GM20431 (cell line): Measurements from ENCODE around the gene FGF19.

ENCODE experiments used
- in situ Hi-C: fragments of 300-500 bp; cut with MseI, MboI; formaldehyde crosslinking; loops from one replicate; pipeline ENCODE4 v1.15.0; 2020; ENCODE audit warnings: low sequenced_read_pairs; ENCODE audit not compliant: unreplicated experiment

Gene FGF19, protein sequence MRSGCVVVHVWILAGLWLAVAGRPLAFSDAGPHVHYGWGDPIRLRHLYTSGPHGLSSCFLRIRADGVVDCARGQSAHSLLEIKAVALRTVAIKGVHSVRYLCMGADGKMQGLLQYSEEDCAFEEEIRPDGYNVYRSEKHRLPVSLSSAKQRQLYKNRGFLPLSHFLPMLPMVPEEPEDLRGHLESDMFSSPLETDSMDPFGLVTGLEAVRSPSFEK

DNA sequence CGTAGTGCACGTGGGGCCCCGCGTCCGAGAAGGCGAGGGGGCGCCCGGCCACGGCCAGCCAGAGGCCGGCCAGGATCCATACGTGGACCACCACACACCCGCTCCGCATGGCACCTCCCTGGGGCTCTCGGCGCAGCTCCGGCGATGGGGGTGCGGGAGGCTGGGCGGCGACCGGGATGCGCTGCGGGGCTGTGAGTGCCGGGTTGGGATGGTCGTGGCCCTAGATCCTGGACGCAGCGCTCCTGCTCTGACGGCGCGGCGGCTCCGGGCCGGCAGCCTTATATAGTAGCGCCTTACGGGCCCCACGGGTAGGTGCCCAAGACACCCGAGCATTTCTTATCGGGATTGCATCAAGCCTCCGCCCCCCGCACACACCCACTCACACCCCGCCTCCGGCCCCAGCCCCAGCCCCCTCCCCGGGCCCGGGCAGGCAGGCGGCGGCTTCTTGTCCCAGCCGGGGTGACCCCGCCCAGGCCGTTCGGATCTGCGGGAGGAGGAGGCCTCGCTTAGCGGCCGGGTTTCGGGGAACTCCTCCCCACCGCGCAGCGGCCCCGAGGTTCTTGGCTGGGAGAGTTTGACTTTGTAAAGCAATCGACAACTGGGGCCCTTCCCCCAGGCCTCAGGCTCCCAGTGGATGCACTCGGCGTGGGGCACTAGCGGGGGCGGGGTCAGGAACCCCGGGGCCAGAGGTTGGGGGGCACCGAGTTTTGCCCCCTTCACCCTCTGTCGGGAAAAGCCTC is at the start of gene FGF19:
FGF19 (minus strand) TSS at position 255 of the 740 bp plus-strand sequence; CDS start at position 109, 146 bp downstream.
- in situ Hi-C loops = no loop called here

DNA sequence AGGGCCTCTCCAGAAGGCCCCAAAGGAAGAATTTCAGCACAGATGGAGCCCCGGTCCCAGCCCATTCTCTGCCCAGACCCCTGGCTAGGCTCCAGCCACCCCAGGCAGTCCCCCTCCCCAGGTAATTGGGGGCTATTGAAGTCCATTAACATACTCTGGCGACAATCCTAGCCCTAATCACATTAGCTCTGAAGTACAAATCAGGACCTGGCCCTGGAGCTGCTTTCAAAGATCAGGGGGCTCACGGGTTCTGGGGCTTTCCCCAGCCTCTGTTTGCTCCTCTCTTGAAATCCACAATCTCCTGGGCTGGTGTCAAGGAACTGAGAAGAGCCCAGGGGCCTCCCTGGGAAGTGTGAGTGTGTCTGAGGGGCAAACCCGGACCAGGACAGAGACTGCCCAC is 49.1 kb upstream of the FGF19 start:
- in situ Hi-C loops = no loop called here

DNA sequence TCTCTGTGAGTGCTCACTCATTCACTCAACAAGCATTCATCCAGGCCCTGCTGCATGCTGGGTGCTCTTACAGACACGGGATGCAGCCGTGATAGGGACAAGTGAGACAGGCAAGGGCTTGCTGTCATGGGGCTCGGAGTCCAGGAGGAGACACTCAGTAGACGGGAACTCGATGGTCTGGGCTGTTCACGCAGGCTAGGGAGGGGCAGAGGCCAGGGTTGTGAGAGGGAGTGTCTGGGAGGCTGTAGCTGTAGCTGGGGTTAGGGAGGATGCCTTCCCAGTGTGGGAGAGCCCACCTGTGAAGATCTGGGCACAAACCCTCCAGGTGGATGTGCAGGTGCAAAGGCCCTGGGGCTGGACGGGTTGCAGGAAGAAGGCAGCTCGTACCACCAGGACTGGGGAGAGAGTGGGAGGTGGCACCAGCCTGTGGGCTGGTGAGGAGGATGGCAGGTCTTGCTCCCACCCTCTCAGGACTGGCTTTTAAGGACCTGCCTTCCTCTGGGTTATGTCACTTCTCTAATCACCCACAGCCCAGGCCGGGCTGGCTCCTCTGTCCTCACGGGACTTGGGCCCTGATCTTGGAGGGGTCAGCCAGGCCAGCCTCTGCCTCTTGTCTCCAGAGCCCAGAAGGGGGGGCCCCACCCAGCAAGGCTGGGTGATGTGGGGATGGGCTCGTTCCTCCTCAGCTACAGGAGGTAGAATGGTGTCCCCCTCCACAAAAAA is 47.2 kb upstream of the FGF19 start:
- in situ Hi-C loops = no loop called here

GRCh38 chr11:69750108-69750850 is 46.5 kb upstream of the FGF19 start:
- in situ Hi-C loops = no loop called here

DNA sequence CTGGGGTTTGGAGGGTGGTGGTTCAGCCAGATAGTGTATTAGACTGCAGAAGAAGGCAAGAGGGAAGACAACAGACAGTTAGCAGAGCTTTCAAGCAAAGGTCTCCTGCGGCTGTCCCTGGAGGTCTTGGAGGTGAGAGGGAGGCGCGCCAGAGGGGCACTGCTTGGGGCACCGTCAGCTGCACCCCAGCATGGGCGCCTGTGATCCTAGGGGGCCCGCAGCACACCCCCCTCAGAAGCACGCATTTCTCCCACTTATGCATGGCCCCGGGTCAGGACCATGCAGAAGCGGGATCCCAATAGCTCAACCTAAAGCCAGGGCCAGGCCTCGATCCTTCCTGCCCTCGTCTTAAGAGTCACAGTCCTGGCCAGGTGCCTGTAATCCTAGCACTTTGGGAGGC is 44.8 kb upstream of the FGF19 start:
- in situ Hi-C loops = no loop called here

DNA sequence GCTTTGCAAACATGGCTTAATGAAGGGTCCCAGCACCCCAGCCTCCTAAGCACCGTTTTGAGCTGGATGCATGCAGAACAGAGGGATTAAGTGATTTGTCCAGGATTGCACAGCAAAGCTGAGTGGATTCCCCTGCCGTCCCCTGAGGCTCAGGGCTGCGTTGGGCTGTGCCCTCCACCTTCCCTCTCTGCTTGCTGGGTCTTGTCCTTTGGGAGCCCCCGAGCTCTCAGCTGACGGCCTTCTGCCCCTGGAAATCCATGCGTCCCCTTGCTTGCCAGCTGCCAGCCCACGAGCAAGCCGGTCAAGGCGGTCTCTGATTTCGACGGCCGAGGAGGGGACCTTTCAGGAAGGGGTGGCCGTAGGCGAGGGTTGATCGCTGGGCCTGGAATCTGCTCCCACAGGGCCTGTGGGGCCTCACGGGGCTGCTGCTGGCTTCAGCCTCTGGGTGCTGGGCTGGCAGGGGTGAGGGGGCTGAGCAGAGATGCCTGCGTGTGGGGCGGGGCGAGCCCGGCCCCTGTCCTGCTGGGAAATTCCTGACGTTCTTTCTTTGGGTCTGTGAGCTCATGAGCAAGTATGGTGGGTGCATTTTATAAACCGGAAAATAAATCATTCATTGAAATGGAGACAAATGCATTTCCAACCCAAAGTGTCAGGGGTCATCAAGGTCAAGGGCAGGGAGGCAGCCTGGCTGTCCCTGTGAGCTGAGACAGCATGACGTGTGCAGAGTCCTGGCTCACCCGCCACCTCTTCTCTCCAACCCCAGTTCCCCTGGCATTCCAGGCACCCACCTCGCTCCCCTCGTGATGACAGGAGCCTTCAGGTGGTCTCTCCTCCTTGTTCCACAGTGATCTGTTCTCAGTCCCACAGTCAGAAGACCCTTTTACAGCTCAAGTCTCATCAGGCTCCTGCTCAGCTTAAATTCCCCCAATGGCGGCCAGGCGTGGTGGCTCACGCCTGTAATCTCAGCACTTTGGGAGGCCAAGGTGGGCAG is 43.2 kb upstream of the FGF19 start:
- in situ Hi-C loops = no loop called here

DNA sequence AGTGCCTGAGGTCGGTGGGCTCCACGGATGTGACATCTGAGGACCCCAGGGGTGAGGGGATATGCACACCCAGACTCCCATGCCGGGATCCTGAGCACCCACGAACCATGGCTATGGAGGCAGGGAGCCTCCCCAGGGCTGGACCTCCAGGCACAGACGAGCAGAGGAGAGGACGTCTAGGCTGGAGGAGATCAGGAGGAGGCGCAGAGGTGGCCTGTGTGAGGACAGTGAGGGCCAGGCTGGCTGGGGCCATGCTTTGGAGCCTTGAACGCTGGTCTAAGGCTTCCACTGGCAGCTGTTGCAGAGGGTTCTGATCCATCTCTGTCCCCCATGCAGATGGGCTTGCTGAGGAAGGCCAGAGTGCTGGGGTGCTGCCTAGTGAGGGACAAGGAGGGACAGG is 42.3 kb upstream of the FGF19 start:
- in situ Hi-C loops = no loop called here

DNA sequence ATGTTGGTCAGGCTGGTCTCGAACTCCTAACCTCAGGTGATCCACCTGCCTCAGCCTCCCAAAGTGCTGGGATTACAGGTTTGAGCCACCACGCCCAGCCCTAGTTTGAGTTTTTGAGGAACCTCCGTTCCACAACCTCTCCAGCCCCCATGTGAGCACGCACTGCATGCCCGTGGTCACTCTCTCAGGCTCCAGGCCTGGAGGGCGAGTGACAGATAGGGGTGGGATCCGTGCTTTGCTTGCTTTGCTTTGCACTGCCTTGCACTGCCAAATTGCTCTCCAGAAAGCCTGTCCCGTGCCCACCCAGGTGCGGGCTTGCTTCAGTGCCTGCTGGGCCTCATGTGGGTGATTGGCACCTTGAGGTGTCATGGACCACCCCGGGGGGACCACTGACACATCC is 41.4 kb upstream of the FGF19 start:
- in situ Hi-C loops = no loop called here

- in situ Hi-C loops = no loop called here
Observed at GRCh38 chr11:69744435-69744834, 40.6 kb upstream of the FGF19 start.

GRCh38 chr11:69734841-69735240 is 31.0 kb upstream of the FGF19 start:
- in situ Hi-C loops = no loop called here

DNA sequence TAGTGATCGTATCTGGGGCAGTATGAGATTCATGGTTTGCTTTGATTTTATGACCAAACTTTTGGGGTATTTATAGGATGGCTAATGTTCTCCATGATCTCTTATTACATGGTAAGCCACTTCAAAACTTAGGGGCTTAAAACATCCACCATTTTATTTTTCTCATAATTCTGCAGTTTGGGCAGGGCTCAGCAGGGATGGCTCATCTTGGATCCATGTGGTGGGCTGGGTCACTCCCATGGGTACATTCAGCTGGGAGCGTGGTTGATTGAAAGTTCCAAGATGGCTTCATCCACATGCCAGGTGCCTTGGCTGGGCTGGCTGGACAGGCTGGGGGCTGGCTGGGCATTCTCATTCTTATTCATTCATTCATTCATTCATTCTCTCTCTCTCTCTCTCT is 30.5 kb upstream of the FGF19 start:
- in situ Hi-C loops = no loop called here

DNA sequence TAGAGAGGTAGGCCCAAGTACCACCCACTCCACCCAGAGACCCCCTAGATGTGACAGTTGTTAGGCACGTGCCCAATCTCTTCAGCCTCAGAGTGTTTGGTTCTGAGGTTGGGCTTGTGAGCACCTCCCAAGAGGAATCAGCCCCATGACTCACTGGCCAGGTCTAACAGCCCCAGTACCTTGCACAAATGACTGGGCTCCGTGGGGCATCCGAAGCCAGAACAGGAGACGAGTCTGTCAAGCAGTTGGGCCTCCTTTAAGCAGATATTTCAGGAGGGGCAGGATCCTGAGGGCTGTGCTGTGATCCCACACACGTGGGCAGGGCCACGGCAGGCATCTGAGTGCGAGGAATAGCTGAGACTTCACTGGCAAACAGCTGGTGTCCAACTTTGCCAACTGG is 29.1 kb upstream of the FGF19 start:
- in situ Hi-C loops = no loop called here

DNA sequence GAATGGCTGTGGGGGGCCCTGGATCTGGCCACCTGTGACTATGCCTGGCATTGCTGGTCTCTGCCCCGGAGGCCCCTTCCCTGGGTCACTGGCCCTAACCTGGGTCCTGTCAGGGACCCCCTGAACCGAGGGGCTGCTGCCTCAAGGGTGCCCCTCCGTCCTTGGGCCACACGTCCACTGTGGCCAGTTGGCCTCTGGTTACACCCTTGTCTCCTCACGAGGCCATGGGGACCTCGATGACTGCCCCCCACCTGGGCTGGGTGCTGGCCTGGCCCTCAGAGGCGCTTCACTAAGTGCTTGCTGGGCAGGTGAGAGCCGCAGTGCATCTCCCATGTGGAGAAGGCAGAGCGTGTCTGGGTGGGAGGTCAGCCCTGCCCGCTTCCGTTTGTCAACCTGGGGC is 27.3 kb upstream of the FGF19 start:
- in situ Hi-C loops = no loop called here

DNA sequence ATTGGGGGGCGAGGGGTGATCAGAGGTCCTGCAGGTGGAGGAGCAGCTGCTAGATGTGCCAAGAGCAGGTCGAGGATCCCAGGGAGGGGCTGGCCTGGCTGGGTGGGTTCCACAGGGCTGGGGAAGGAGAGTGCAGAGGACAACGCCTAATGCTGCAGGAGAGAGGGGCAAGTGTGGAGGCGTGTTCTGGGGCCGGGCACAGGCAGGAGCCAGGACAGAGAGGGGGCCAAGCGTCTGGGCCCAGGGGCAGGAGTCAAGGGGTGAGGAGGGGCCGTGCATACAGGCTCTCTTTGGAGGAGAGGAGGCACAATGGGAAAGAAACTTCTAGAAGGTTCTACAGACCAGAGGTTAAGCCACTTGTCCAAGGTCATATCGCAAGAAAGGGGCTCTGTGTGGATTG is 26.7 kb upstream of the FGF19 start:
- in situ Hi-C loops = no loop called here

DNA sequence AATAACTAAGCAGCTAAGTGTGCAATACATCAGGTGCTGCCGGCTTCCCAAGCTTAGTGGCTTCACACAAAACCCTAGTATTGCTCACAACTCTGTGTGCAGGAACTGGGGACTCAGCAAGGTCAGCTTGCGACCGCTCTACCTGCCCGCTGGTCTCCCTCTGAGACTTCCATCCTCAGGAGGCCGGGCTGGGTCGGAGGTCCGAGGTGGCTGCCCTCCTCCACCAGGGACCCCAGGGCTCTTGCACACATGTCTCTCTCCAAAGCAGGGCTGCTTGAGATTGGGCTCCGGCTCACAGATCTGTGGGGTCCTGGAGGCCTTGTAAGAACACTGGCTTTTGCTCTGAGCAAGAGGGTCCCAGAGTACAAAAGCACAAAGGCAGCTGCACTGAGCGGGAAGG is 25.4 kb upstream of the FGF19 start:
- in situ Hi-C loops = no loop called here

DNA sequence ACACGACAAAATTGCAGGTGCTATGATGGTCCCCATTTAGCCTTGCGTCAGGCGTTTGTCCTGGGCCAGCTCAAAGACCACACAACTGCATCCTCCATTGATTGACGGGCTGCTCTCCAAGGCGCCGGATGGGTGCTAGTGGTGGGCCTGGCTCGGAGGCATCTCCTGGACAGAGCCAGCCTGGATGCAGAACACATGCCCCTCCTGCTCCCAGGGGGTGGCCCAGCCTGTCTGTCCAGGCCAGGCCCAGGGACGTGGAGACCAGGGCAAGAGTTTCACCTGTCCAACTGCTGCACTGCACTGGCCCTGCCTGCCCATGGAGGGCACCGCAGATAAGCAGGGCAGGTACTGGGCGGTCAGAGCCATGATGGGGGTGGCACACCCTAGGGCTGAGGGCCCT is 23.4 kb upstream of the FGF19 start:
- in situ Hi-C loops = no loop called here

DNA sequence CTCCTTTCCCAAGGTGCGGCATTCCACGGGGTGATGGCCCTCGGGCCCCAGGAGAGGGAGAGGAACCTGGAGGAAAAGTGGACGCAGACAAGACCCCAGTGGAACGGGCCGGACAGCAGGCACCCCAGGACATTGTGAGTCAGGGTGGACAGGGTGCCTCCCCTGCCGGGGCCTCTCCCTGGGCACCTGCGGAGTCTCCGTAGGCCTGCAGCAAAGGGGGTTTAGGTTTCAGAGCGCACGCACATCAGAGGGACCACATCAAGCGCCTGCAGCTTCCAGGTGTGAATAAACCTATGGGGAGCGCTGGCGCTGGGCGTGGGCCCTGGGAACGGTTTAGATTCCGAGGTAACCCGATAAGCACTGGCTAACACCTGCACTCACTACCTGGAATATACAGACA is 22.7 kb upstream of the FGF19 start:
- in situ Hi-C loops = no loop called here

- in situ Hi-C loops = no loop called here
Observed at GRCh38 chr11:69726019-69726418, 22.2 kb upstream of the FGF19 start.

DNA sequence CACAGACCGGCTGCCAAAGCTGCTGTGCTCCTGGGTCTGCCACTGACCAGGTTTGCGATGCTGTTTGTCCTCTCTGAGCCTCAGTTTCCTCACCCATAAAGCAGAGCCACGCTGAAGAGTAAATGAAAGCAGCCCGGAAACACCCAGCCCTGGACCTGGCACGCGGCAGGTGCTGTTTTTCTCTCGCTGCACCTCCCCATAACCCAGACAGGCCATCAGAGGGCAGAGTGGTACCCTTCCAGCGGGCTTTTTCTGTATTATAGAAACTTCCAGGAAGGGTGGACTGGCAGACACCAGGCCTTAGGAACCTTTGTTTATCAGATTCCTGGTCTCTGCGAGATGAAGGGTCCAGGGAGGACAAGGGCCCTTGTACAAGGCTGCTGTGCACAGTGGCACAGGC is 17.9 kb upstream of the FGF19 start:
- in situ Hi-C loops = no loop called here

GRCh38 chr11:69721106-69721505 is 17.3 kb upstream of the FGF19 start:
- in situ Hi-C loops = no loop called here
